BE2C (cell line): ENCODE results near the gene DIPK1B.

Source experiments
- DNase-seq: peaks from one replicate; pipeline ENCODE4 v3.0.0-alpha.2; 2020
- H3K27me3 ChIP-seq: fragments of 250-450 bp; sonication (Bioruptor Pico); 2 replicates; pipeline ENCODE4 v1.5.1; 2020; ENCODE audit warnings: mild to moderate bottlenecking
- H3K36me3 ChIP-seq: fragments of 250-450 bp; sonication (Bioruptor Pico); 2 replicates; pipeline ENCODE4 v1.5.1; 2020; ENCODE audit warnings: mild to moderate bottlenecking
- H3K4me1 ChIP-seq: fragments of 250-450 bp; sonication (Bioruptor Pico); 2 replicates; pipeline ENCODE4 v1.5.1; 2020
- H3K4me3 ChIP-seq: 2 replicates; pipeline ENCODE4 v1.5.1; 2011; ENCODE audit warnings: low read depth, low read length
- H3K9me3 ChIP-seq: fragments of 250-450 bp; sonication (Bioruptor Pico); 2 replicates; pipeline ENCODE4 v1.5.1; 2020
- TF ChIP-seq, protein P1 (sequence below): IDR thresholded peaks from 2 replicates; pipeline ENCODE4 v1.5.1; 2012; ENCODE audit warnings: mild to moderate bottlenecking, low read depth, low read length

DIPK1B gene

GRCh38 chr9:136748666-136749611 is 36.6 kb downstream of the DIPK1B start:
- TF ChIP-seq, protein P1, sequence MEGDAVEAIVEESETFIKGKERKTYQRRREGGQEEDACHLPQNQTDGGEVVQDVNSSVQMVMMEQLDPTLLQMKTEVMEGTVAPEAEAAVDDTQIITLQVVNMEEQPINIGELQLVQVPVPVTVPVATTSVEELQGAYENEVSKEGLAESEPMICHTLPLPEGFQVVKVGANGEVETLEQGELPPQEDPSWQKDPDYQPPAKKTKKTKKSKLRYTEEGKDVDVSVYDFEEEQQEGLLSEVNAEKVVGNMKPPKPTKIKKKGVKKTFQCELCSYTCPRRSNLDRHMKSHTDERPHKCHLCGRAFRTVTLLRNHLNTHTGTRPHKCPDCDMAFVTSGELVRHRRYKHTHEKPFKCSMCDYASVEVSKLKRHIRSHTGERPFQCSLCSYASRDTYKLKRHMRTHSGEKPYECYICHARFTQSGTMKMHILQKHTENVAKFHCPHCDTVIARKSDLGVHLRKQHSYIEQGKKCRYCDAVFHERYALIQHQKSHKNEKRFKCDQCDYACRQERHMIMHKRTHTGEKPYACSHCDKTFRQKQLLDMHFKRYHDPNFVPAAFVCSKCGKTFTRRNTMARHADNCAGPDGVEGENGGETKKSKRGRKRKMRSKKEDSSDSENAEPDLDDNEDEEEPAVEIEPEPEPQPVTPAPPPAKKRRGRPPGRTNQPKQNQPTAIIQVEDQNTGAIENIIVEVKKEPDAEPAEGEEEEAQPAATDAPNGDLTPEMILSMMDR: no peak
- Histone ChIP-seq H3K27me3 (no peaks in the 10 kb centered on the region), H3K4me1 (no peaks in the 10 kb centered on the region), H3K4me3 (no peak overlapping the region), H3K36me3 (no peaks in the 10 kb centered on the region), H3K9me3 (no peaks in the 10 kb centered on the region; the same call in 1 of the 2 replicates)
- no peak for DNase-seq

DNA sequence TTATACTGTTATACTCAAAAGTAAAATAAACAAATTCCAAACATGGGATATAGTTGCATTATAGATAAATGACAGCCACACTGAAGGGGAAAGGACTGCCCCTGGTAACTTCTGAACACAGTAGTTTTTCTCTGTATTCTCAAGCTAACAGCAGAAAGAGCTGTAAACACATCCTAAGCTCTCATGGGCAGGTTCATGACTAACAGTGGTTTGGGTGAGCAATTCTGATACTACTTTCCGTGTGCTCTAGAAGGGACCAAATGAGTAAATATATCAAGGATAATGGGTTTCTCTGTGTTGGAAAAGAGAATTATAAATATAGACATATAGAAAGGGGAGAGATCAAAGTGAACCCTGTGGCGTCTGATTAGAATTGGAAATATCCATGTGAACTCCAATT is 38.2 kb downstream of the DIPK1B start:
- TF ChIP-seq, protein P1: no peak
- Histone ChIP-seq H3K4me3 (no peak overlapping the region), H3K27me3 (no peaks in the 10 kb centered on the region), H3K4me1 (no peaks in the 10 kb centered on the region), H3K36me3 (no peaks in the 10 kb centered on the region), H3K9me3 (no peaks in the 10 kb centered on the region; the same call in 1 of the 2 replicates)
- no peak for DNase-seq

DNA sequence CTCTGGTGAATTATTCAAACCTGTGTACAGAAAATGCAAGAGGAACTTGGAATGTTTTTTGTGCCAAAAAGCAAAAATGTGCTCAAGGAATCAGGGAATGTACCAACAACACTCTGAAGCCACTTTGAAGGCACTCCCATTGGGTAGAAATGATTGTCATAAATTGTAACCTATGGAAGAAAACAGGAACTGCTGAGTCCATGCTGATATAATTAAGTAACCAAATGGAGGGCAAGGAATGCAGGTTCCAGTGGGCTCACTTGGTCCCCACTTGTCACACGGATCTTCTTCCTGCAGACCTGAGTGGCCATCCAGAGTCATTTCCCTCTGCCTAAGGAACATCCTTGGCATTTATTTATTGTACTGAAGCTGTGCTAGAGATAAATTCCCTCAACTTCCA is 38.9 kb downstream of the DIPK1B start:
- no peak for DNase-seq
- Histone ChIP-seq H3K4me1 (no peaks in the 10 kb centered on the region), H3K36me3 (no peaks in the 10 kb centered on the region), H3K4me3 (no peak overlapping the region), H3K9me3 (no peaks in the 10 kb centered on the region; the same call in 1 of the 2 replicates), H3K27me3 (no peaks in the 10 kb centered on the region)
- TF ChIP-seq, protein P1: no peak

- H3K4me3 ChIP-seq: no peak overlapping the region
- no peaks in the 10 kb centered on the region; the same call in 1 of the 2 replicates for H3K9me3 ChIP-seq
- no peaks in the 10 kb centered on the region for H3K4me1 ChIP-seq
- DNase-seq: no peak
- TF ChIP-seq, protein P1: no peak
- H3K36me3 ChIP-seq: no peaks in the 10 kb centered on the region
- no peaks in the 10 kb centered on the region for H3K27me3 ChIP-seq
Observed at GRCh38 chr9:136751814-136752213, 39.4 kb downstream of the DIPK1B start.

DNA sequence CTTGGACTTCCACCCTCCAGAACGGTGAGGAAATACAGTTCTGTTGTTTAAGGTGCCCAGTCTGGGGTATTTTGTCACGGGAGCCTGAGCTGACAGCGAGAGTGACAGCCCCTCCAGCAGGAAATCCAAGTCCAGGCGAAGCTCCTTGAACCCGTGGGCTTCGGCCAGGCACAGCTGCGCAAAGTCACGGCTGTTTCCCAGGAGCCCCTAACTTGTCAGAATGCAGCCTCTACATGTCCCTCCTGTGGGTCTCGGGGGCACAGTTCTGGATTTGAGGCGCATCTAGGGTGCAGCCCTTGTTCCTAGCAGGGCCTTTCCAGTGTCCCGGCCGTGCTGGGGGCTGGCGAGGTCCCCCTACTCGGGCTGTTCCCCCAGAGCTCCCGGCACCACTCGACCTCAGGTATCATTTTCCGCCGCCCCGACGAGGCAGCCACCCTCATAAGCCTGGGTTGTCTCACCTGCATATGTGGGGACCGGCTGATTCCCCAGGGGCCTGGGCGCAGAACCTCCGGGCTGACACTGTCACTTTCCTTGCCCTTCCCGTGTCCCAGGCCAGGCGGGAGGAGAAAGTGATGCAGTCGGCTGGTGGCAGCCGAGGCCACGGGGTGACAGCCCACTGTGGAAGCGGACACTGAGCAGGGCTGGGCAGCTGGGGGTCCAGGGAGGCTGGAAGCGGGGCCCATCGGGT is 41.1 kb downstream of the DIPK1B start:
- H3K27me3 ChIP-seq: no peaks in the 10 kb centered on the region
- TF ChIP-seq, protein P1: no peak

More for the DNA sequence above, 41.1 kb downstream of the DIPK1B start:
- no peak overlapping the region for H3K4me3 ChIP-seq
- DNase-seq: no peak
- no peaks in the 10 kb centered on the region; the same call in 1 of the 2 replicates for H3K9me3 ChIP-seq
- H3K4me1 ChIP-seq: 0 out of 2 replicates have a peak, but pooled peaks cover 2% of the 10 kb centered on the region
- H3K36me3 ChIP-seq: no peaks in the 10 kb centered on the region
